Thoracic aorta (tissue), 2 donors: ENCODE data around the gene SETBP1. TPM values are rescaled to one million over a fixed set of nuclear protein-coding genes. Genes with fewer than 3 reads are reported as not detected.

ENCODE experiments used
- ATAC-seq: fragments of 150-250 bp; one replicate; pipeline ENCODE4 v1.8.0; 2017; ENCODE audit warnings: low read depth; ENCODE audit not compliant: insufficient number of reproducible peaks, low FRiP score
- DNase-seq: peaks from one replicate; pipeline ENCODE4 v3.0.0-alpha.2; 2020; ENCODE audit warnings: low spot score
- H3K27ac ChIP-seq, 2 donors: fragments of 200-600 bp; sonication (generic); 1 replicate in 1 of 2; 2 replicates in 1 of 2; pipeline ENCODE4 v1.5.1; 2016; ENCODE audit warnings: mild to moderate bottlenecking in 2 of 2, moderate library complexity in 2 of 2
- H3K27me3 ChIP-seq: fragments of 200-600 bp; sonication (generic); replicated peaks from 2 replicates; pipeline ENCODE4 v1.6.0; 2016; ENCODE audit warnings: mild to moderate bottlenecking; ENCODE audit not compliant: insufficient read depth
- H3K36me3 ChIP-seq: fragments of 200-600 bp; sonication (generic); one replicate; pipeline ENCODE4 v1.5.1; 2016
- H3K4me1 ChIP-seq, 2 donors: fragments of 200-600 bp; sonication (generic); 1 replicate in 1 of 2; 2 replicates in 1 of 2; pipeline versions ENCODE4 v1.5.1 to v1.6.0; 2016; ENCODE audit warnings: low read depth in 2 of 2, mild to moderate bottlenecking in 1 of 2; ENCODE audit not compliant: control insufficient read depth in 1 of 2
- H3K4me3 ChIP-seq: fragments of 200-600 bp; sonication (generic); 2 replicates; pipeline ENCODE4 v1.5.1; 2016; ENCODE audit warnings: mild to moderate bottlenecking
- H3K9me3 ChIP-seq: fragments of 200-600 bp; sonication (generic); 2 replicates; pipeline ENCODE4 v1.5.1; 2016
- total RNA-seq, 2 donors: library from RNA; depleted of rRNA; stranded (reverse); fragments of >200 nt; gene quantifications; one replicate each; pipeline versions ENCODE4 v1.1.0 to v1.2.3, GENCODE V29; 2016
- TF ChIP-seq, protein P1 (sequence below): fragments of 200-600 bp; sonication (generic); IDR thresholded peaks from one replicate; pipeline ENCODE4 v1.5.1; 2019; ENCODE audit warnings: antibody characterized with exemption

The SETBP1 gene
- total RNA-seq, 2 donors from 2014 or later: 39.3 to 50.2 TPM

DNA sequence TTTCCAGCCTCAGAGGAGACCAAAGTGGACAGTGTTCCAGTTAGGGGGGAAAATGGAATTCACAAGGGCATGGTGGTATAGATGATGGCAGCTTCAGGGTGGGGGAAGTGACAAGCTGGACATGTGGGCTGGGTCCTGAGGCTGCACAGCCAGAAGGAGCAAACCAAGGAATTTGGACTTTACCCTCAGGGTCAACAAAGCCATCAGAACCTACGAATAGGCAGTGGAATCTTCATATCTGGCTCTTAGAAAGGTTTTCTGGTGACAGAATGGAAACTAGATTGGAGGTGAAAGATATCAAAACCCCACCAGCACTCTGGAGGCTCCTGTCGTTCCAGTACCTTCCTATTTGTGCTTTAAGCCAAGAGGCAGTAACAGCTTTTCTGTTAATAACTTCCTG lies 127.1 kb downstream of the SETBP1 start:
- ATAC-seq (no peak), DNase-seq (no peak)
- Histone ChIP-seq H3K27me3 (no peaks in the 10 kb centered on the region), H3K4me3 (no peak overlapping the region), H3K36me3 (no peaks in the 10 kb centered on the region), H3K9me3 (no peaks in the 10 kb centered on the region), H3K4me1 (peaks cover 11 to 48% of the 10 kb centered on the region in 2 donors), H3K27ac (no peak overlapping the region)
- TF ChIP-seq, protein P1, sequence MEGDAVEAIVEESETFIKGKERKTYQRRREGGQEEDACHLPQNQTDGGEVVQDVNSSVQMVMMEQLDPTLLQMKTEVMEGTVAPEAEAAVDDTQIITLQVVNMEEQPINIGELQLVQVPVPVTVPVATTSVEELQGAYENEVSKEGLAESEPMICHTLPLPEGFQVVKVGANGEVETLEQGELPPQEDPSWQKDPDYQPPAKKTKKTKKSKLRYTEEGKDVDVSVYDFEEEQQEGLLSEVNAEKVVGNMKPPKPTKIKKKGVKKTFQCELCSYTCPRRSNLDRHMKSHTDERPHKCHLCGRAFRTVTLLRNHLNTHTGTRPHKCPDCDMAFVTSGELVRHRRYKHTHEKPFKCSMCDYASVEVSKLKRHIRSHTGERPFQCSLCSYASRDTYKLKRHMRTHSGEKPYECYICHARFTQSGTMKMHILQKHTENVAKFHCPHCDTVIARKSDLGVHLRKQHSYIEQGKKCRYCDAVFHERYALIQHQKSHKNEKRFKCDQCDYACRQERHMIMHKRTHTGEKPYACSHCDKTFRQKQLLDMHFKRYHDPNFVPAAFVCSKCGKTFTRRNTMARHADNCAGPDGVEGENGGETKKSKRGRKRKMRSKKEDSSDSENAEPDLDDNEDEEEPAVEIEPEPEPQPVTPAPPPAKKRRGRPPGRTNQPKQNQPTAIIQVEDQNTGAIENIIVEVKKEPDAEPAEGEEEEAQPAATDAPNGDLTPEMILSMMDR: no peak

DNA sequence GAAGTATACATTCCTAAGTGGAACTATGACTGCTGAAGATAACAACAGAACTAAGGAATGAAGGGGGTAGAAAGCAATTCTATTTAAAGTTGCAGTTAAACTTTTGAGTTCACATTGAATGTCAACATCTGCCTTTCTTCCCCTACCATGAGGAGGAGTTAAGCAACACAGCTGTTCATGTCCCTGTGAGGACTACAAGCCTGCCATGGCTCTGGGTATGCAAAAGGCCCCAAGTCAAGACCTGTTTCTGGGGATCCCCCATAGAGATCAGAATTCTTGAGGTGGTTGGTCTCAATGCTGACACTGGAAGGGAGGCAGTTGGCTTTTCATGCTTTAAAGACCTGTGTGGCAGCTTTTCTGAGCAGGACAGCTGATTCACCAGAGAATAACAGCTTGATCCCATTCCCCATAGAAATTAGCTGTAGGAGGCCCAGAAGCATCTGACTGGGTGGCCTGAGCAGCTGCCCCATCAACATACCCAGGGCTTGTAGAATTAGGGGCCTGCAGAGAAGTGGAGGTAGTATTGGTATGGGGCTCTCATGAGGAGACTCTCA lies 131.0 kb downstream of the SETBP1 start:
- no peak for ATAC-seq
- Histone ChIP-seq H3K27ac (no peak overlapping the region), H3K4me3 (no peak overlapping the region), H3K4me1 (peaks cover 3 to 11% of the 10 kb centered on the region in 2 donors), H3K9me3 (no peaks in the 10 kb centered on the region), H3K27me3 (no peaks in the 10 kb centered on the region), H3K36me3 (no peaks in the 10 kb centered on the region)
- no peak for DNase-seq
- TF ChIP-seq, protein P1: no peak

DNA sequence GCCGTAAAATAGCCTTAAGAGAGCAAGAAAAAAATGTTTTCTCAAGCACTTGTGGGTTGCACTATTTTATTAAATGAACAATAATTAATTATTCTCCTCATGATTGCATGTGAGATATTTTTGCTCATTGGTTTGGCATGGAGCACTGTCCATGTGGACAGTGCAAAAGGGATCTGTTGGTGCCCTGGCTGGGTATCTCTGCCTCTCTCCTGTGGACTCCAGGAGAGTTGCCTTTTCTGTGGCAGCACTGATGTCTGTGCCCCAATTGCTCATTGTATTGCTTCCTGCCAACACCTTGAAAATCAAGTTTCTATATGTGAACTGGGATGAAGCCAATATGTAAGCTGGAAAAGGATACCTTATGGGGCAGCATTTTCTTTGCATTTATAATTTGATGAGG lies 131.7 kb downstream of the SETBP1 start:
- DNase-seq (no peak), ATAC-seq (no peak)
- TF ChIP-seq, protein P1: no peak
- Histone ChIP-seq H3K36me3 (no peaks in the 10 kb centered on the region), H3K4me1 (peaks cover 3 to 4% of the 10 kb centered on the region in 2 donors), H3K4me3 (no peak overlapping the region), H3K27me3 (no peaks in the 10 kb centered on the region), H3K27ac (no peak overlapping the region), H3K9me3 (no peaks in the 10 kb centered on the region)

GRCh38 chr18:44813586-44813985 lies 132.9 kb downstream of the SETBP1 start:
- Histone ChIP-seq H3K36me3 (no peaks in the 10 kb centered on the region), H3K27me3 (no peaks in the 10 kb centered on the region), H3K27ac (no peak overlapping the region), H3K4me1 (no peaks in the 10 kb centered on the region), H3K9me3 (no peaks in the 10 kb centered on the region), H3K4me3 (no peak overlapping the region)
- ATAC-seq (no peak), DNase-seq (no peak)
- TF ChIP-seq, protein P1: no peak

- Histone ChIP-seq H3K27ac (no peak overlapping the region), H3K4me1 (peaks cover 0 to 11% of the 10 kb centered on the region in 2 donors), H3K4me3 (no peak overlapping the region), H3K9me3 (no peaks in the 10 kb centered on the region), H3K36me3 (no peaks in the 10 kb centered on the region), H3K27me3 (no peaks in the 10 kb centered on the region)
- no peak for DNase-seq
- ATAC-seq: no peak
- TF ChIP-seq, protein P1: no peak
Observed at GRCh38 chr18:44815108-44815507, 134.4 kb downstream of the SETBP1 start.
